GM20000 (cell line): ENCODE results near the gene FSD1.

Experiments
- DNase-seq: peaks from one replicate; pipeline ENCODE4 v3.0.0; 2012; ENCODE audit warnings: low spot score
- TF ChIP-seq, protein P1 (sequence below): IDR thresholded peaks from 2 replicates; pipeline ENCODE4 v1.5.1; 2012; ENCODE audit warnings: mild to moderate bottlenecking, control low read depth; ENCODE audit errors: extremely low read depth, missing control alignments

FSD1 gene

DNA sequence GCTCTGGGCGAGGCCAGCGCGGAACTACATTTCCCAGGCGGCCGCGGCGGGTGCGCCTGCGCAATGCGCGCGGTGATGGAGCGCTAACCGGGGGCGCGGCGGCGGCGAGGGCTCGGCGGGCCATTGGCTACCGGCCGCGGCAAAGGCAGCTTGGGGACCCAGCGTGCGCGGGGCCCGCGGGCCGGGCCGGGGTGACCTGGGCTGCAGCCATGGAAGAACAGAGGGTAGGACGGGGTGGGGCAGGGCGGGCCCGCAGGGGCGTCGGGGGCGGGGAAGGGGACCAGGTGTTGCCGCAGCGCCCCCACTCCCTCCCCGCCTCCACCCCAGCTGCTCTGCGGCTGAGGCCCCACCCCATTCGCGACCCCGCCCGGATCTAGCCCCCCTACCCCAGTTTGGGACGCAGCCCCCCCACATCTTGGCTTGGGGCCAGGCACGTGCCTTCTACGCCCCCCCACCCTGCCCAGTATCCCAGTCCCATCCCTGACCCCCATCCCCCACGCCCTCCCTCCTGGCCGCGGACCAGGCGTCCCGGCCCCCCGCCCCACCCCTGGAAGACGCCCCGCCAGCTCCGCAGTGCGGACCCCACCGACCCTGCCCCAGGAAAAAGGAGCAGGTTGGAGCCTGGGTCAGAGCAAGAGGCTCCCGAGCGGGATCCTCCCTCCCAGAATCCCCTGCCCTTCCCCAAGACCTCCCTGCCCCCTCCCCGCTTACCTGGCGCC lies at the start of gene FSD1:
FSD1 (plus strand) TSS at position 61 of the 719 bp plus-strand sequence; CDS start at position 210, 149 bp downstream.
- DNase-seq = peak; percentile 95
- TF ChIP-seq, protein P1, sequence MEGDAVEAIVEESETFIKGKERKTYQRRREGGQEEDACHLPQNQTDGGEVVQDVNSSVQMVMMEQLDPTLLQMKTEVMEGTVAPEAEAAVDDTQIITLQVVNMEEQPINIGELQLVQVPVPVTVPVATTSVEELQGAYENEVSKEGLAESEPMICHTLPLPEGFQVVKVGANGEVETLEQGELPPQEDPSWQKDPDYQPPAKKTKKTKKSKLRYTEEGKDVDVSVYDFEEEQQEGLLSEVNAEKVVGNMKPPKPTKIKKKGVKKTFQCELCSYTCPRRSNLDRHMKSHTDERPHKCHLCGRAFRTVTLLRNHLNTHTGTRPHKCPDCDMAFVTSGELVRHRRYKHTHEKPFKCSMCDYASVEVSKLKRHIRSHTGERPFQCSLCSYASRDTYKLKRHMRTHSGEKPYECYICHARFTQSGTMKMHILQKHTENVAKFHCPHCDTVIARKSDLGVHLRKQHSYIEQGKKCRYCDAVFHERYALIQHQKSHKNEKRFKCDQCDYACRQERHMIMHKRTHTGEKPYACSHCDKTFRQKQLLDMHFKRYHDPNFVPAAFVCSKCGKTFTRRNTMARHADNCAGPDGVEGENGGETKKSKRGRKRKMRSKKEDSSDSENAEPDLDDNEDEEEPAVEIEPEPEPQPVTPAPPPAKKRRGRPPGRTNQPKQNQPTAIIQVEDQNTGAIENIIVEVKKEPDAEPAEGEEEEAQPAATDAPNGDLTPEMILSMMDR = no peak

DNA sequence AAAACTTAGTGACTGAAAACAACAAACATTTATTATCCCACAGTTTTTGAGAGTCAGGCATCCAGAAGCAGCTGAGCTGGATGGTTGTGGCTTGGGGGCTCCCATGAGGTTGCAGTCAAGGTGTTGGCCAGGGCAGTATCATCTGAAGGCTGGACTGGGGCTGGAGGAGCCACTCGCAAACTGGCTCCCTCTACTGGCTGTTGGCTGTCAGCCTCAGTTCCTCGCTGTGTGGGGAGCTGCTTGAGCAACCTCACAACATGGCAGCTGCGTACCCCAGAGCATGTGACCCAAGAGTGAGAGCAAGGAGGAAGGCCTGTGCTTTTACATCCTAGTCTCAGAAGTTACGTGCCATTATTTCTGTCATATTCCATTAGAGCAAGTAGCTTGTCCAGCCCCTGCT lies 47.8 kb upstream of the FSD1 start:
- no peak for DNase-seq
- TF ChIP-seq, protein P1 = no peak

DNA sequence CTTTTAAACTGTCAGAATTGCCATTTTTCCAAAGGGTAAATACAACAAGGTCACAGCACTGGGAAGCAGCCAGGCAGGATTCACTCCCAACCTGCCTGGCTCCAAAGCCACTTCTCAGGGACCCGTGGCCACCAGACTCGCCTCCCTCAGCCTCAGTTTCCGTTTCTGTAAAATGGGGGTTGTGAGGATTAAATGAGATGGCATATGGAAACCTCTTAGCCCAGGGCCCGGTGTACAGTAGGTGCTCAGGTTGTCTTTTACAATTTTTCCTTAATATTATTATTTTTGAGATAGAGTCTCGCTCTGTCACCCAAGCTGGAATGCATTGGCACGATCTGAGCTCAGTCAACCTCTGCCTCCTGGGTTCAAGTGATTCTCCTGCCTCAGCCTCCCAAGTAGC lies 47.4 kb upstream of the FSD1 start:
- TF ChIP-seq, protein P1 = no peak
- DNase-seq = no peak

DNA sequence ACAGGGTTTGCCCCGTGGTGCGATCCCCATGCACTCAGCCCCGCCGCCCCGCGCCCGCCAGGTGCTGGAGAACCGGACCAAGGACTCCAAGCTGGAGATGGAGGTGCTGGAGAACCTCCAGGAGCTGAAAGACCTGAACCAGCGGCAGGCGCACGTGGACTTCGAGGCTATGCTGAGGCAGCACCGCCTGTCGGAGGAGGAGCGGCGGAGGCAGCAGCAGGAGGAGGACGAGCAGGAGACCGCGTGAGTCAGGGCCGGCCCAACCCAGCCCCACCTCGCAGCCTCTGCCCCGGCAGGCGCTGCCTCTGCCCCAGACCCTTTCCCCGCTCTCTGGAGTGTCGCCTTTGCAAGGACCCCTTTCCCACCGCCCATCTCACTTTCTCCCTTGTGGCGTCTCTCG lies 46.2 kb upstream of the FSD1 start:
- TF ChIP-seq, protein P1 = no peak
- DNase-seq = no peak

DNA sequence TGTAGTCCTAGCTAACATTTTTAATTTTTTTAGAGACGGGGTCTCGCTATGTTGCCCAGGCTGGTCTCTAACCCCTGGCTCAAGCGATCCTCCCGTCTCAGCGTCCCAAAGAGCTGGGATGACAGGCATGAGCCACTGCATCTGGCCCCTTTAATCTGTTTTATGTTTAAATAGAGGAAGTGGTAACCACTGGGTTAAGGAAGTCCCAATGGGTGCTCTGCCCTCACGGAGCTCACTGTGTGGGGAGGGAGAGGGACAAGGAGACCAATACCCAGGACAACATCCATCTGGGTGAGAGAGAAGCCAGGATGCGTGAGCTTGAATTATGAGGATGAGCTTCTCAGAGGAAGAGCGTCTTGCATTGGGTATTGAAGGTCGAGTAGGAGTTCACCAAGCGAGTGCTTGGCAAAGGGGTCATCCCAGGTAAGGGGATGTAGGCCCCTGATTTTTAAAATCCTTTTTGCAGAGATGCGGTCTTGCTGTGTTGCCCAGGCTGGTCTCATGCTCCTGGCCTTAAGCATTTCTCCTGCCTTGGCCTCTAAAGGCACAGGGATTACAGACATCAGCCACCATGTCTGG lies 43.7 kb upstream of the FSD1 start:
- peak; percentile 2 for DNase-seq
- TF ChIP-seq, protein P1 = no peak

DNA sequence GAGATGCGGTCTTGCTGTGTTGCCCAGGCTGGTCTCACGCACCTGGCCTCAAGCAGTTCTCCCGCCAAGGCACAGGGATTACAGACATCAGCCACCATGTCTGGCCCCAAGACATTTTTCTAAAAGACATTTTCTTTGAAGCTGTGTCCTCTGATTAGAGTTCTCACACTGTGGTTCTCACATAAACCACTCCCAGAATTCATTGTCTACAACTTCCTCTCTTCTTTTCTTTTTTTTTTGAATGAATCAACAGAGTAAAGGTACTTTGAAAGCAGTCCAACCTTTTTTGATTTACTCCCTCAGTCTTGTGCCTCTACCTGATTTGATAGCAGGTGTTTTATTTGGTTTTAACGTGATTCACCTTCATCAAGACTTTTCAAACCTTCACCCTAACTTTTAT lies 39.6 kb upstream of the FSD1 start:
- no peak for DNase-seq
- TF ChIP-seq, protein P1 = no peak

DNA sequence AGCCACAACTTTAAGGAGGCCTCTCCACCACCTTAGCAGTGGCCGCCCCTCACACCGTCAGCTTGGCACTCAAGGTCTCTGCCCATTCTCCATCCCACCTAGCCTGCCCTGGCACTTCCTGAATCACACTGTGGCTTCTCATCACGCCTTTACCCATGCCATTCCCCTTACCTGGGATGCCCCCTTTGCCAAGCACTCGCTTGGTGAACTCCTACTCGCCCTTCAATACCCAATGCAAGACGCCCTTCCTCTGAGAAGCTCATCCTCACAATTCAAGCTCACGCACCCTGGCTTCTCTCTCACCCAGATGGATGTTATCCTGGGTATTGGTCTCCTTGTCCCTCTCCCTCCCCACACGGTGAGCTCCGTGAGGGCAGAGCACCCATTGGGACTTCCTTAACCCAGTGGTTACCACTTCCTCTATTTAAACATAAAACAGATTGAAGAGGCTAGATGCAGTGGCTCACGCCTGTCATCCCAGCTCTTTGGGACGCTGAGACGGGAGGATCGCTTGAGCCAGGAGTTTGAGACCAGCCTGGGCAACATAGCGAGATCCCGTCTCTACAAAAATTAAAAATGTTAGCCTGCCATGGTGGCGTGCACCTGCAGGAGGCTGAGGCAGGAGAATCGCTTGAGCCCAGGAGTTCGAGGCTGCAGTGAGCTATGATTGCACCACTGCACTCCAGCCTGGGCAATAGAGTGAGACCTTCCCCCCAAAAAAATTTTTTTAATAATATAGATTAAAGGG lies 38.0 kb upstream of the FSD1 start:
- DNase-seq = no peak
- TF ChIP-seq, protein P1 = no peak
